ENCODE measurements around the gene TEX19. TPM values are rescaled to one million over a fixed set of nuclear protein-coding genes. Genes with fewer than 3 reads are reported as not detected.

TEX19 gene
- total RNA-seq, 1 donor from 2014 or later, result not detected

GRCh38 chr17:82386881-82387704, 28.0 kb downstream of the TEX19 start:
- Histone ChIP-seq H3K27me3 (ENCODE audit: control insufficient read depth, insufficient read depth, low read length) (peaks cover 2% of the 10 kb centered on the region), H3K4me3 (ENCODE audit: low read depth, low read length) (no peak overlapping the region), H3K36me3 (ENCODE audit: control insufficient read depth, insufficient read depth, low read length) (peaks cover 1% of the 10 kb centered on the region)
- TF ChIP-seq, protein P1, sequence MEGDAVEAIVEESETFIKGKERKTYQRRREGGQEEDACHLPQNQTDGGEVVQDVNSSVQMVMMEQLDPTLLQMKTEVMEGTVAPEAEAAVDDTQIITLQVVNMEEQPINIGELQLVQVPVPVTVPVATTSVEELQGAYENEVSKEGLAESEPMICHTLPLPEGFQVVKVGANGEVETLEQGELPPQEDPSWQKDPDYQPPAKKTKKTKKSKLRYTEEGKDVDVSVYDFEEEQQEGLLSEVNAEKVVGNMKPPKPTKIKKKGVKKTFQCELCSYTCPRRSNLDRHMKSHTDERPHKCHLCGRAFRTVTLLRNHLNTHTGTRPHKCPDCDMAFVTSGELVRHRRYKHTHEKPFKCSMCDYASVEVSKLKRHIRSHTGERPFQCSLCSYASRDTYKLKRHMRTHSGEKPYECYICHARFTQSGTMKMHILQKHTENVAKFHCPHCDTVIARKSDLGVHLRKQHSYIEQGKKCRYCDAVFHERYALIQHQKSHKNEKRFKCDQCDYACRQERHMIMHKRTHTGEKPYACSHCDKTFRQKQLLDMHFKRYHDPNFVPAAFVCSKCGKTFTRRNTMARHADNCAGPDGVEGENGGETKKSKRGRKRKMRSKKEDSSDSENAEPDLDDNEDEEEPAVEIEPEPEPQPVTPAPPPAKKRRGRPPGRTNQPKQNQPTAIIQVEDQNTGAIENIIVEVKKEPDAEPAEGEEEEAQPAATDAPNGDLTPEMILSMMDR (IDR thresholded peaks at IDR 0.05; ENCODE audit: insufficient read depth, low read length, severe bottlenecking), result no peak
- FAIRE-seq (no peak), DNase-seq (ENCODE audit: low read depth) (no peak)

GRCh38 chr17:82387705-82388106, 28.7 kb downstream of the TEX19 start:
- peaks cover 1% of the 10 kb centered on the region for H3K36me3 ChIP-seq (ENCODE audit: control insufficient read depth, insufficient read depth, low read length)
- DNase-seq (ENCODE audit: low read depth) (no peak), FAIRE-seq (no peak)
- H3K4me3 ChIP-seq (ENCODE audit: low read depth, low read length), result no peak overlapping the region
- H3K27me3 ChIP-seq (ENCODE audit: control insufficient read depth, insufficient read depth, low read length), result peaks cover 2% of the 10 kb centered on the region
- TF ChIP-seq, protein P1 (IDR thresholded peaks at IDR 0.05; ENCODE audit: insufficient read depth, low read length, severe bottlenecking), result no peak

DNA sequence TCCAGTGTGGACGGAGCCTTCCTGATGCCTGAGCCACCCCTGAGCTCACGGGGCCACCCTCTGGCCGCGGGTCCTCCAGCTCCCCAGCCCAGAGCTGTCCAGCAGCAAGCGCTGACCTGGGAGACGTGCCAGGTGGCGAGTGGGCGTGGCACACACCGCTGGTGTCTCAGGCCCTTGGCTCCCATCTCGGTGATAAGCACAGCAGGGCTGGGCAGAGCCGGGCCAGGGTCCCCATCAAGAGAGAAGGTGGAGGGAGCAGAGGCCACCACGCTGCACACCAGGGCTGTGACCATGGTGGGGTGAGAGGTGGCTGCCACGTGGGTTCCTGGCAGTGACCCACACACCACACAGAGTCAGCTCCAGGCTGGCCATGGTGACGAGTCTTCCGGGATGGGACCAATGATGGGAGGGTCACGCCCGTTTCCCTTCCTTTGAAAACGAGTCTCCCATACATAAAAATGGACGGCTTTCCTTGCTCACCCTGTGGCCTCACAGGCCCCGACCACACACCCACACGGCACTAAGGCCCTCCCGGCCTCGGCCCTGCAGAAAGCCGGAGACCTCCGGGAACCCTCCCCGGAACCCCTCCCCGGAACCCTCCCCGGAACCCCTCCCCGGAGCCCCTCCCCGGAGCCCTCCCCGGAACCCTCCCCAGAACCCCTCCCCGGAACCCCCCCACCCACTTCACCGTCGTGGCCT, 29.3 kb downstream of the TEX19 start:
- TF ChIP-seq, protein P1 (IDR thresholded peaks at IDR 0.05; ENCODE audit: insufficient read depth, low read length, severe bottlenecking), result no peak
- H3K27me3 ChIP-seq (ENCODE audit: control insufficient read depth, insufficient read depth, low read length), result peaks cover 2% of the 10 kb centered on the region
- H3K4me3 ChIP-seq (ENCODE audit: low read depth, low read length), result no peak overlapping the region
- H3K36me3 ChIP-seq (ENCODE audit: control insufficient read depth, insufficient read depth, low read length), result peaks cover 1% of the 10 kb centered on the region
- no peak for DNase-seq (ENCODE audit: low read depth)
- FAIRE-seq, result peak; percentile 47

GRCh38 chr17:82388922-82389283, 29.9 kb downstream of the TEX19 start:
- no peak for DNase-seq (ENCODE audit: low read depth)
- Histone ChIP-seq H3K36me3 (ENCODE audit: control insufficient read depth, insufficient read depth, low read length) (peaks cover 1% of the 10 kb centered on the region), H3K27me3 (ENCODE audit: control insufficient read depth, insufficient read depth, low read length) (peaks cover 2% of the 10 kb centered on the region), H3K4me3 (ENCODE audit: low read depth, low read length) (no peak overlapping the region)
- no peak for FAIRE-seq
- TF ChIP-seq, protein P1 (IDR thresholded peaks at IDR 0.05; ENCODE audit: insufficient read depth, low read length, severe bottlenecking), result no peak

DNA sequence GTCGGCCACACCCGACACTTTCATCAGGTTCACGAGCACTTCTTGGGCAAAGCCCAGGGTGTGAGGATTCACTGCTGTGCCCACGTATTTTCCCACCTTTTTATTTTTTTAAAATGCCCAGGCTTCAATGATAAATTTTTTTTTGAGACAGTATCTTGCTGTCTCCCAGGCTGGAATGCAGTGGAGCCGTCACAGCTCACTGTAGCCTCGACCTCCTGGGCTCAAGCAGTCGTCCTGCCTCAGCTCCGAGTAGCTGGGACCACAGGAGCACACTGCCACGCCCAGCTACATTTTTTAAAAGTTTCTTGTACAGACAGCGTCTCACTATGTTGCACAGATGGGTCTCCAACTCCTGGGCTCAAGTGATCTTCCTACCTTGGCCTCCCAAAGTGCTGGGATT, 30.3 kb downstream of the TEX19 start:
- H3K27me3 ChIP-seq (ENCODE audit: control insufficient read depth, insufficient read depth, low read length), result peaks cover 2% of the 10 kb centered on the region
- no peak for FAIRE-seq
- no peak for DNase-seq (ENCODE audit: low read depth)
- no peak overlapping the region for H3K4me3 ChIP-seq (ENCODE audit: low read depth, low read length)
- TF ChIP-seq, protein P1 (IDR thresholded peaks at IDR 0.05; ENCODE audit: insufficient read depth, low read length, severe bottlenecking), result no peak
- H3K36me3 ChIP-seq (ENCODE audit: control insufficient read depth, insufficient read depth, low read length), result peaks cover 3% of the 10 kb centered on the region

Data from bronchial epithelial cell (primary cell).